Measurements from ENCODE around the gene VCL. TPM values are rescaled to one million over a fixed set of nuclear protein-coding genes. Genes with fewer than 3 reads are reported as not detected.

Gene VCL
- total and polyA plus RNA-seq, 9 of the 15 experiments (the other 6 are each of a cell fraction or from before 2014, with no cell fraction given) = 29.8 to 186 (median 76.4) TPM

DNA sequence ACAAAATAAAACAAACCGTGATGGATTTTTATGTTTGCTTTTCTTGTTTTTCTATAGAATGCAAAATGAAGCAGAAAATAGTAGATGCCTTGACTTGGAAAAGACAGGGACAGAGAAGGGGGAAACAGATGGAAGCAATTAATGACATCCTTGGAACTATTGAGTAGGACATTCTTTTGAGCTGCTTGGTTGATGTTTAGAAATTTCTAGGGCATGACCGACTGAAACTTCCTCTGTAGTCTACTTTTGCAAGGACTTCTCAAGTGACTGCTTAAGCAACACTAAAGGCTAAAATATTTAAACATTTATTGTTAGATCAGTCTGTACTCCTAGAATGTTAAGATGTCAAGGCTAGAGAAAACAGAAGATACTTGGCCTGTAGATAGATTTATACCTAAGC lies 49.4 kb downstream of the VCL start:
- no peak overlapping the region for H3K4me3 ChIP-seq
- DNase-seq (ENCODE audit: extremely low read depth in 1 of 4, low spot score in 3 of 4) (no peak), ATAC-seq (no peak), FAIRE-seq (no peak)
- H3K27me3 ChIP-seq (ENCODE audit: control insufficient read depth in 2 of 2, insufficient read depth in 2 of 2, low read length in 2 of 2) = no peaks in the 10 kb centered on the region
- WGBS (ENCODE audit: insufficient coverage, low coverage, missing lambda C conversion rate) = 55% methylated on average over 2 of the region's 2 CpGs
- H3K4me2 ChIP-seq (ENCODE audit: insufficient read depth, low read length) = no peak overlapping the region
- H3K27ac ChIP-seq (ENCODE audit: extremely low read depth, low read depth, low read length) = no peak overlapping the region; the same call in 2 of the 3 replicates
- no peak overlapping the region for H2AFZ ChIP-seq (ENCODE audit: low read depth, low read length)
- BruUV-seq (replicated peaks) = TSS peak; percentile 13
- peaks cover 54% of the 10 kb centered on the region for H3K79me2 ChIP-seq (ENCODE audit: control insufficient read depth, insufficient read depth, low read length)
- no peaks in the 10 kb centered on the region for H3K9me3 ChIP-seq (replicated peaks; ENCODE audit: control insufficient read depth, insufficient read depth, low read depth, low read length)
- POLR2A ChIA-PET = interaction anchor here (0.7 to 1.7 kb wide), 8 partner anchors 9 to 304 kb away, joined by 3 to 7 read pairs (median 4); no protein-coding TSS in a partner anchor
- intact Hi-C loops (cut with micrococcal nuclease) (no loop called here), in situ Hi-C loops (cut with MboI) (no loop called here)
- no peak overlapping the region for H3K9ac ChIP-seq (ENCODE audit: insufficient read depth in 1 of 2, low read depth in 2 of 2, low read length in 2 of 2)
- no peaks in the 10 kb centered on the region for H3K9me1 ChIP-seq (ENCODE audit: control insufficient read depth, insufficient read depth, low read length)
- H4K20me1 ChIP-seq (replicated peaks; ENCODE audit: control insufficient read depth, insufficient read depth, low read length) = 0 out of 2 replicates have a peak, but pooled peaks cover 4% of the 10 kb centered on the region
- CTCF ChIA-PET (ENCODE audit: low intra/inter-chr PET ratio) = no interaction called here
- H3K36me3 ChIP-seq (ENCODE audit: control insufficient read depth, insufficient read depth, low read length) = peaks cover 38% of the 10 kb centered on the region
- peaks cover under 1 to 9% of the 10 kb centered on the region in 2 experiments; a peak in 3 of 5 replicates for H3K4me1 ChIP-seq (replicated peaks in 1 of 2; ENCODE audit: control insufficient read depth in 2 of 2, insufficient read depth in 2 of 2, low read length in 2 of 2)
- TF ChIP-seq, protein P1, sequence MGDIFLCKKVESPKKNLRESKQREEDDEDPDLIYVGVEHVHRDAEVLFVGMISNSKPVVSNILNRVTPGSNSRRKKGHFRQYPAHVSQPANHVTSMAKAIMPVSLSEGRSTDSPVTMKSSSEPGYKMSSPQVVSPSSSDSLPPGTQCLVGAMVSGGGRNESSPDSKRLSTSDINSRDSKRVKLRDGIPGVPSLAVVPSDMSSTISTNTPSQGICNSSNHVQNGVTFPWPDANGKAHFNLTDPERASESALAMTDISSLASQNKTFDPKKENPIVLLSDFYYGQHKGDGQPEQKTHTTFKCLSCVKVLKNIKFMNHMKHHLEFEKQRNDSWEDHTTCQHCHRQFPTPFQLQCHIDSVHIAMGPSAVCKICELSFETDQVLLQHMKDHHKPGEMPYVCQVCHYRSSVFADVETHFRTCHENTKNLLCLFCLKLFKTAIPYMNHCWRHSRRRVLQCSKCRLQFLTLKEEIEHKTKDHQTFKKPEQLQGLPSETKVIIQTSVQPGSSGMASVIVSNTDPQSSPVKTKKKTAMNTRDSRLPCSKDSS (IDR thresholded peaks at IDR 0.05; ENCODE audit: low read depth, partially characterized antibody) = no peak
- TF ChIP-seq FIP1L1 (IDR thresholded peaks at IDR 0.05; ENCODE audit: low read depth, low read length, poor library complexity, severe bottlenecking) = no peak
- no peak for TF ChIP-seq ZNF212 (CRISPR knock-in tag; IDR thresholded peaks at IDR 0.05)
- TF ChIP-seq, protein P2, sequence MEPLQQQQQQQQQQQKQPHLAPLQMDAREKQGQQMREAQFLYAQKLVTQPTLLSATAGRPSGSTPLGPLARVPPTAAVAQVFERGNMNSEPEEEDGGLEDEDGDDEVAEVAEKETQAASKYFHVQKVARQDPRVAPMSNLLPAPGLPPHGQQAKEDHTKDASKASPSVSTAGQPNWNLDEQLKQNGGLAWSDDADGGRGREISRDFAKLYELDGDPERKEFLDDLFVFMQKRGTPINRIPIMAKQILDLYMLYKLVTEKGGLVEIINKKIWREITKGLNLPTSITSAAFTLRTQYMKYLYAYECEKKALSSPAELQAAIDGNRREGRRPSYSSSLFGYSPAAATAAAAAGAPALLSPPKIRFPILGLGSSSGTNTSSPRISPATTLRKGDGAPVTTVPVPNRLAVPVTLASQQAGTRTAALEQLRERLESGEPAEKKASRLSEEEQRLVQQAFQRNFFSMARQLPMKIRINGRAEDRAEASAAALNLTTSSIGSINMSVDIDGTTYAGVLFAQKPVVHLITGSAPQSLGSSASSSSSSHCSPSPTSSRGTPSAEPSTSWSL (CRISPR knock-in tag; IDR thresholded peaks at IDR 0.05; ENCODE audit: borderline replicate concordance) = no peak
- no peak for TF ChIP-seq ZNF589 (CRISPR knock-in tag; IDR thresholded peaks at IDR 0.05; ENCODE audit: low read depth)
- no peak for TF ChIP-seq CC2D1A (IDR thresholded peaks at IDR 0.05)
- TF ChIP-seq CHD1 (IDR thresholded peaks at IDR 0.05; ENCODE audit: low read length) = no peak
- TF ChIP-seq PURB (CRISPR knock-in tag; IDR thresholded peaks at IDR 0.05; ENCODE audit: low read depth) = no peak
- TF ChIP-seq SMAD3 (CRISPR knock-in tag; conservative IDR thresholded peaks at IDR 0.05) = no peak
- no peak for TF ChIP-seq ZNF232 (CRISPR knock-in tag; IDR thresholded peaks at IDR 0.05)
- TF ChIP-seq SMAD2 (IDR thresholded peaks at IDR 0.05; ENCODE audit: low read depth, low read length) = no peak
- TF ChIP-seq CTBP1 (IDR thresholded peaks at IDR 0.05; ENCODE audit: borderline replicate concordance) = no peak
- TF ChIP-seq ZNF408 (CRISPR knock-in tag; IDR thresholded peaks at IDR 0.05; ENCODE audit: low read depth) = no peak
- no peak for TF ChIP-seq ESRRA (IDR thresholded peaks at IDR 0.05; ENCODE audit: borderline replicate concordance, low read depth)
- no peak for TF ChIP-seq PHTF2 (CRISPR knock-in tag; IDR thresholded peaks at IDR 0.05)
- TF ChIP-seq, protein P3, sequence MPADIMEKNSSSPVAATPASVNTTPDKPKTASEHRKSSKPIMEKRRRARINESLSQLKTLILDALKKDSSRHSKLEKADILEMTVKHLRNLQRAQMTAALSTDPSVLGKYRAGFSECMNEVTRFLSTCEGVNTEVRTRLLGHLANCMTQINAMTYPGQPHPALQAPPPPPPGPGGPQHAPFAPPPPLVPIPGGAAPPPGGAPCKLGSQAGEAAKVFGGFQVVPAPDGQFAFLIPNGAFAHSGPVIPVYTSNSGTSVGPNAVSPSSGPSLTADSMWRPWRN (IDR thresholded peaks at IDR 0.05; ENCODE audit: low read depth) = no peak
- no peak for TF ChIP-seq FOSL1 (tag; conservative IDR thresholded peaks at IDR 0.05)
- TF ChIP-seq, protein P4, sequence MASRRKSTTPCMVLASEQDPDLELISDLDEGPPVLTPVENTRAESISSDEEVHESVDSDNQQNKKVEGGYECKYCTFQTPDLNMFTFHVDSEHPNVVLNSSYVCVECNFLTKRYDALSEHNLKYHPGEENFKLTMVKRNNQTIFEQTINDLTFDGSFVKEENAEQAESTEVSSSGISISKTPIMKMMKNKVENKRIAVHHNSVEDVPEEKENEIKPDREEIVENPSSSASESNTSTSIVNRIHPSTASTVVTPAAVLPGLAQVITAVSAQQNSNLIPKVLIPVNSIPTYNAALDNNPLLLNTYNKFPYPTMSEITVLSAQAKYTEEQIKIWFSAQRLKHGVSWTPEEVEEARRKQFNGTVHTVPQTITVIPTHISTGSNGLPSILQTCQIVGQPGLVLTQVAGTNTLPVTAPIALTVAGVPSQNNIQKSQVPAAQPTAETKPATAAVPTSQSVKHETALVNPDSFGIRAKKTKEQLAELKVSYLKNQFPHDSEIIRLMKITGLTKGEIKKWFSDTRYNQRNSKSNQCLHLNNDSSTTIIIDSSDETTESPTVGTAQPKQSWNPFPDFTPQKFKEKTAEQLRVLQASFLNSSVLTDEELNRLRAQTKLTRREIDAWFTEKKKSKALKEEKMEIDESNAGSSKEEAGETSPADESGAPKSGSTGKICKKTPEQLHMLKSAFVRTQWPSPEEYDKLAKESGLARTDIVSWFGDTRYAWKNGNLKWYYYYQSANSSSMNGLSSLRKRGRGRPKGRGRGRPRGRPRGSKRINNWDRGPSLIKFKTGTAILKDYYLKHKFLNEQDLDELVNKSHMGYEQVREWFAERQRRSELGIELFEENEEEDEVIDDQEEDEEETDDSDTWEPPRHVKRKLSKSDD (conservative IDR thresholded peaks at IDR 0.05; ENCODE audit: low read length) = no peak

All from K562 (cell line).